H9 (cell line): ENCODE results near the gene DDX4. TPM values are rescaled to one million over a fixed set of nuclear protein-coding genes. Genes with fewer than 3 reads are reported as not detected.
A peak's percentile ranks its signal among the peaks of the same experiment; 100 is the strongest.

Experiments used
- DNase-seq: peaks from one replicate; pipeline ENCODE4 v3.0.0-alpha.2; 2017
- H2AFZ ChIP-seq: one replicate; pipeline ENCODE4 v1.6.1; 2013; ENCODE audit warnings: mild to moderate bottlenecking, low read length, control low read depth, moderate library complexity
- H2AK5ac ChIP-seq: 2 replicates; pipeline ENCODE4 v1.6.1; 2013; ENCODE audit warnings: low read length, control low read depth, mixed read lengths; ENCODE audit not compliant: insufficient read length
- H2BK120ac ChIP-seq: one replicate; pipeline ENCODE4 v1.6.1; 2013; ENCODE audit warnings: low read depth, mild to moderate bottlenecking, low read length, control low read depth, inconsistent platforms; ENCODE audit not compliant: poor library complexity, severe bottlenecking
- H2BK12ac ChIP-seq: 2 replicates; pipeline ENCODE4 v1.6.1; 2013; ENCODE audit warnings: low read length, control low read depth, mixed read lengths, low read depth; ENCODE audit not compliant: insufficient read length
- H2BK15ac ChIP-seq: 2 replicates; pipeline ENCODE4 v1.6.1; 2013; ENCODE audit warnings: low read depth, low read length, control low read depth
- H2BK20ac ChIP-seq: one replicate; pipeline ENCODE4 v1.6.1; 2013; ENCODE audit warnings: low read depth, mild to moderate bottlenecking, low read length, control low read depth, inconsistent platforms; ENCODE audit not compliant: poor library complexity, severe bottlenecking
- H2BK5ac ChIP-seq: 2 replicates; pipeline ENCODE4 v1.6.1; 2013; ENCODE audit warnings: low read length, control low read depth, mixed read lengths; ENCODE audit not compliant: insufficient read length
- H3K14ac ChIP-seq: 2 replicates; pipeline ENCODE4 v1.6.1; 2013; ENCODE audit warnings: low read length, control low read depth; ENCODE audit not compliant: insufficient read depth
- H3K18ac ChIP-seq: 2 replicates; pipeline ENCODE4 v1.6.1; 2013; ENCODE audit warnings: low read depth, mild to moderate bottlenecking, mixed read lengths, low read length, control low read depth; ENCODE audit not compliant: insufficient read length
- H3K23ac ChIP-seq: 2 replicates; pipeline ENCODE4 v1.6.1; 2013; ENCODE audit warnings: low read length, control low read depth, mixed read lengths, low read depth; ENCODE audit not compliant: insufficient read length
- H3K23me2 ChIP-seq: 2 replicates; pipeline ENCODE4 v1.6.1; 2013; ENCODE audit warnings: low read depth, mild to moderate bottlenecking, mixed read lengths, low read length, control low read depth; ENCODE audit not compliant: insufficient read length, poor library complexity, severe bottlenecking
- H3K27ac ChIP-seq: 2 replicates; pipeline ENCODE4 v1.5.1; 2013; ENCODE audit warnings: low read length, control low read depth, mixed read lengths, low read depth; ENCODE audit not compliant: insufficient read length
- H3K27me3 ChIP-seq: 2 replicates; pipeline ENCODE4 v1.6.1; 2013; ENCODE audit warnings: low read length, control low read depth, inconsistent platforms; ENCODE audit not compliant: insufficient read depth
- H3K4ac ChIP-seq: 2 replicates; pipeline ENCODE4 v1.6.1; 2013; ENCODE audit warnings: low read depth, mild to moderate bottlenecking, control low read depth, inconsistent platforms, low read length, moderate library complexity
- H3K4me1 ChIP-seq: 2 replicates; pipeline ENCODE4 v1.6.1; 2013; ENCODE audit warnings: low read length, control low read depth, inconsistent platforms; ENCODE audit not compliant: insufficient read depth
- H3K4me2 ChIP-seq: 2 replicates; pipeline ENCODE4 v1.6.1; 2013; ENCODE audit warnings: low read length, control low read depth, mixed read lengths; ENCODE audit not compliant: insufficient read length, insufficient read depth
- H3K56ac ChIP-seq: 2 replicates; pipeline ENCODE4 v1.6.1; 2013; ENCODE audit warnings: low read depth, mild to moderate bottlenecking, mixed read lengths, low read length, control low read depth; ENCODE audit not compliant: insufficient read length
- H3K79me1 ChIP-seq: 2 replicates; pipeline ENCODE4 v1.6.1; 2013; ENCODE audit warnings: low read depth, mild to moderate bottlenecking, moderate library complexity, low read length, control low read depth, inconsistent platforms; ENCODE audit not compliant: insufficient read depth, poor library complexity, severe bottlenecking
- H3K79me2 ChIP-seq: 2 replicates; pipeline ENCODE4 v1.6.1; 2013; ENCODE audit warnings: low read length, control low read depth, inconsistent platforms; ENCODE audit not compliant: insufficient read depth
- H3K9ac ChIP-seq: 2 replicates; pipeline ENCODE4 v1.6.1; 2013; ENCODE audit warnings: low read length, control low read depth, mixed read lengths; ENCODE audit not compliant: insufficient read length; ENCODE audit errors: extremely low read depth
- H3K9me3 ChIP-seq: one replicate; pipeline ENCODE4 v1.6.1; 2013; ENCODE audit warnings: low read depth, low read length, inconsistent platforms; ENCODE audit not compliant: control insufficient read depth
- H3T11ph ChIP-seq: one replicate; pipeline ENCODE4 v1.6.1; 2013; ENCODE audit warnings: mild to moderate bottlenecking, low read length, control low read depth, inconsistent platforms
- H4K20me1 ChIP-seq: one replicate; pipeline ENCODE4 v1.6.1; 2013; ENCODE audit not compliant: control insufficient read depth, insufficient read length, insufficient read depth
- H4K5ac ChIP-seq: 2 replicates; pipeline ENCODE4 v1.6.1; 2013; ENCODE audit warnings: low read depth, mild to moderate bottlenecking, mixed read lengths, low read length, control low read depth; ENCODE audit not compliant: insufficient read length
- H4K8ac ChIP-seq: replicated peaks from 2 replicates; pipeline ENCODE4 v1.6.1; 2013; ENCODE audit warnings: low read length, control low read depth, mixed read lengths, low read depth; ENCODE audit not compliant: insufficient read length
- H4K91ac ChIP-seq: 2 replicates; pipeline ENCODE4 v1.6.1; 2013; ENCODE audit warnings: low read depth, mild to moderate bottlenecking, moderate library complexity, mixed read lengths, low read length, control low read depth; ENCODE audit not compliant: insufficient read length
- H3K27ac Mint-ChIP-seq, 3 experiments: 2 replicates in 2 of 3; 3 replicates in 1 of 3; pipeline ENCODE4 v1.8.0; 2020 to 2021; ENCODE audit warnings: mixed read lengths in 3 of 3, mild to moderate bottlenecking in 1 of 3, moderate library complexity in 1 of 3
- H3K27me3 Mint-ChIP-seq: 2 replicates; pipeline ENCODE4 v1.8.0; 2021; ENCODE audit warnings: low read depth, mild to moderate bottlenecking, moderate library complexity, mixed read lengths
- H3K36me3 Mint-ChIP-seq, 3 experiments: 2 replicates in 2 of 3; 3 replicates in 1 of 3; pipeline ENCODE4 v1.8.0; 2020 to 2021; ENCODE audit warnings: low read depth in 3 of 3, mixed read lengths in 3 of 3; ENCODE audit not compliant: insufficient read depth in 1 of 3
- H3K4me1 Mint-ChIP-seq, 2 experiments: 2 replicates each; pipeline ENCODE4 v1.8.0; 2020; ENCODE audit warnings: mixed read lengths in 2 of 2
- H3K4me3 Mint-ChIP-seq, 2 experiments: 2 replicates in 1 of 2; 3 replicates in 1 of 2; pipeline ENCODE4 v1.8.0; 2020 to 2021; ENCODE audit warnings: mild to moderate bottlenecking in 2 of 2, mixed read lengths in 2 of 2, moderate library complexity in 1 of 2
- H3K9me3 Mint-ChIP-seq, 2 experiments: 2 replicates in 1 of 2; 3 replicates in 1 of 2; pipeline ENCODE4 v1.8.0; 2020; ENCODE audit warnings: mild to moderate bottlenecking in 2 of 2, mixed read lengths in 2 of 2, moderate library complexity in 1 of 2
- CTCF ChIP-seq: fragments of 200-600 bp; sonication (generic); conservative IDR thresholded peaks from 3 replicates; pipeline ENCODE4 v1.8.0; 2021; ENCODE audit warnings: antibody characterized with exemption, mild to moderate bottlenecking
- WGBS: extraction: QIAGEN DNeasy Blood & Tissue Kit; methylation state at CpG from one replicate; pipeline ENCODE4 v1.1.7; 2013; ENCODE audit warnings: missing lambda C conversion rate, low lambda C conversion rate, mixed read lengths; ENCODE audit not compliant: insufficient read length; ENCODE audit errors: extremely low coverage; 5-methylcytosine and 5-hydroxymethylcytosine counted together
- total RNA-seq: library from RNA; stranded (reverse); gene quantifications from 2 replicates; pipeline ENCODE4 v1.2.1, GENCODE V29; 2021

Gene DDX4
- total RNA-seq, 1 experiment from 2014 or later, result not detected

- Histone ChIP-seq H2BK120ac (no peak within 1 kb of the TSS), H3T11ph (peak within 1 kb of the TSS; percentile 1), H3K79me1 (no peaks in the 10 kb centered on the region), H2BK5ac (no peak within 1 kb of the TSS), H3K79me2 (0 out of 2 replicates have a peak, but pooled peaks cover 6% of the 10 kb centered on the region), H3K4ac (no peak within 1 kb of the TSS), H4K91ac (no peak within 1 kb of the TSS), H3K27me3 (no peaks in the 10 kb centered on the region), H2AFZ (peak within 1 kb of the TSS; percentile 76), H3K56ac (no peak within 1 kb of the TSS), H2BK15ac (no peak within 1 kb of the TSS), H3K9ac (peak within 1 kb of the TSS; percentile 87), H3K9me3 (no peaks in the 10 kb centered on the region), H3K18ac (peak within 1 kb of the TSS; percentile 71), H4K20me1 (no peaks in the 10 kb centered on the region), H2BK12ac (no peak within 1 kb of the TSS), H3K23ac (no peak within 1 kb of the TSS), H3K23me2 (peaks cover 12% of the 10 kb centered on the region), H4K8ac (no peak within 1 kb of the TSS), H4K5ac (peak within 1 kb of the TSS; percentile 87), H3K4me2 (peak within 1 kb of the TSS; percentile 90), H3K14ac (peak within 1 kb of the TSS; percentile 95), H3K4me1 (peaks cover 3% of the 10 kb centered on the region; the same call in 1 of the 2 replicates), H2BK20ac (no peak within 1 kb of the TSS), H2AK5ac (no peak within 1 kb of the TSS), H3K27ac (no peak within 1 kb of the TSS)
- no peaks in the 10 kb centered on the region for H3K27me3 Mint-ChIP-seq
- no CpG with 5 or more reads among the region's 55 CpGs for WGBS
- H3K27ac Mint-ChIP-seq, result peak within 1 kb of the TSS; percentile 95 to 99 (median 97)
- DNase-seq, result peak; percentile 98
- peaks cover 12 to 16% of the 10 kb centered on the region in 2 experiments for H3K4me1 Mint-ChIP-seq
- TF ChIP-seq CTCF, result no peak
- peak within 1 kb of the TSS; percentile 99 to 100 for H3K4me3 Mint-ChIP-seq
- H3K9me3 Mint-ChIP-seq, result peaks cover 15 to 17% of the 10 kb centered on the region in 2 experiments
- H3K36me3 Mint-ChIP-seq, result peaks cover 11 to 46% (median 21%) of the 10 kb centered on the region in 3 experiments; a peak in 6 of 7 replicates
Measured at GRCh38 chr5:55712023-55712859, 25.6 kb upstream of the DDX4 start, which contains the start of gene SLC38A9. Gene SLC38A9, minus strand, starts transcription at chr5:55712324. Its CDS starts 14,366 bp downstream, at chr5:55697958.
